GM23338 (cell line): ENCODE measurements around the gene PDHB. TPM values are rescaled to one million over a fixed set of nuclear protein-coding genes. Genes with fewer than 3 reads are reported as not detected.

Source experiments
- ATAC-seq: fragments of 200-7000 bp; cut with Tn5 transposase; 3 replicates; pipeline ENCODE4 v1.9.1; 2020
- DNase-seq: peaks from one replicate; pipeline ENCODE4 v3.0.0-alpha.2; 2015; ENCODE audit warnings: low spot score
- H2AFZ ChIP-seq: fragments of 200-600 bp; sonication (generic); 2 replicates; pipeline ENCODE4 v1.8.0; 2016; ENCODE audit warnings: antibody characterized with exemption, mild to moderate bottlenecking, moderate library complexity
- H3F3A ChIP-seq: fragments of 200-600 bp; sonication (generic); replicated peaks from 2 replicates; pipeline ENCODE4 v1.8.0; 2017; ENCODE audit warnings: antibody characterized with exemption, mixed run types, low read depth
- H3K27ac ChIP-seq: fragments of 200-600 bp; sonication (generic); 2 replicates; pipeline ENCODE4 v1.6.1; 2016; ENCODE audit warnings: low read depth
- H3K27me3 ChIP-seq: fragments of 200-600 bp; sonication (generic); 2 replicates; pipeline ENCODE4 v1.8.0; 2016; ENCODE audit warnings: mild to moderate bottlenecking, mixed run types, moderate library complexity; ENCODE audit not compliant: insufficient read depth
- H3K36me3 ChIP-seq: fragments of 200-600 bp; sonication (generic); 2 replicates; pipeline ENCODE4 v1.8.0; 2016; ENCODE audit warnings: mild to moderate bottlenecking; ENCODE audit not compliant: insufficient read depth
- H3K4me1 ChIP-seq: fragments of 200-600 bp; sonication (generic); 2 replicates; pipeline ENCODE4 v1.8.0; 2016; ENCODE audit warnings: mild to moderate bottlenecking, moderate library complexity; ENCODE audit not compliant: insufficient read depth
- H3K4me2 ChIP-seq: fragments of 200-600 bp; sonication (generic); 2 replicates; pipeline ENCODE4 v1.7.1; 2017; ENCODE audit warnings: mixed run types
- H3K4me3 ChIP-seq: fragments of 200-600 bp; sonication (generic); 2 replicates; pipeline ENCODE4 v1.6.1; 2016; ENCODE audit warnings: mixed run types
- H3K79me2 ChIP-seq: fragments of 200-600 bp; sonication (generic); replicated peaks from 2 replicates; pipeline ENCODE4 v1.8.0; 2017; ENCODE audit warnings: mild to moderate bottlenecking; ENCODE audit not compliant: insufficient read depth
- H3K9me2 ChIP-seq: fragments of 200-600 bp; sonication (generic); 2 replicates; pipeline ENCODE4 v1.8.0; 2017; ENCODE audit not compliant: insufficient read depth
- H4K20me1 ChIP-seq: fragments of 200-600 bp; sonication (generic); replicated peaks from 2 replicates; pipeline ENCODE4 v1.8.0; 2017; ENCODE audit warnings: mild to moderate bottlenecking; ENCODE audit not compliant: insufficient read depth
- H3K27ac Mint-ChIP-seq: 2 replicates; pipeline ENCODE4 v1.8.0; 2020; ENCODE audit warnings: inconsistent platforms, mild to moderate bottlenecking, moderate library complexity, mixed read lengths
- H3K27me3 Mint-ChIP-seq: 3 replicates; pipeline ENCODE4 v1.8.0; 2022; ENCODE audit warnings: low read depth, mild to moderate bottlenecking, moderate library complexity, mixed read lengths, inconsistent platforms; ENCODE audit not compliant: insufficient read depth, poor library complexity
- H3K36me3 Mint-ChIP-seq: 3 replicates; pipeline ENCODE4 v1.8.0; 2021; ENCODE audit warnings: low read depth, mild to moderate bottlenecking, inconsistent platforms, moderate library complexity, mixed read lengths
- H3K4me1 Mint-ChIP-seq: 3 replicates; pipeline ENCODE4 v1.8.0; 2020; ENCODE audit warnings: mild to moderate bottlenecking, inconsistent platforms, mixed read lengths
- H3K4me3 Mint-ChIP-seq: 3 replicates; pipeline ENCODE4 v1.8.0; 2021; ENCODE audit warnings: moderate library complexity, mild to moderate bottlenecking, inconsistent platforms, mixed read lengths
- H3K9me3 Mint-ChIP-seq: 3 replicates; pipeline ENCODE4 v1.8.0; 2020; ENCODE audit warnings: moderate library complexity, mild to moderate bottlenecking, inconsistent platforms, mixed read lengths
- CREB1 ChIP-seq: fragments of 250-450 bp; sonication (Bioruptor Pico); IDR thresholded peaks from 2 replicates; pipeline ENCODE4 v1.5.0; 2020; ENCODE audit warnings: low read depth, mild to moderate bottlenecking, moderate library complexity
- CTCF ChIP-seq, 2 experiments: fragments of 200-600 bp in 1 of 2; sonication (generic) in 1 of 2; conservative IDR thresholded peaks; 2 replicates each; pipeline versions ENCODE4 v1.5.1 to v1.6.1; 2016 to 2017; ENCODE audit warnings: antibody characterized with exemption in 2 of 2, low read depth in 2 of 2, mild to moderate bottlenecking in 2 of 2, moderate library complexity in 1 of 2
- ETS1 ChIP-seq: IDR thresholded peaks from 2 replicates; pipeline ENCODE4 v1.6.1; 2016; ENCODE audit warnings: antibody characterized with exemption
- EZH2 ChIP-seq: fragments of 200-600 bp; sonication (generic); IDR thresholded peaks from one replicate; pipeline ENCODE4 v1.8.0; 2017; ENCODE audit warnings: antibody characterized with exemption, mild to moderate bottlenecking, low read depth; ENCODE audit not compliant: unreplicated experiment
- JUNB ChIP-seq: IDR thresholded peaks from one replicate; pipeline ENCODE4 v1.6.1; 2016; ENCODE audit warnings: antibody characterized with exemption; ENCODE audit not compliant: unreplicated experiment
- NANOG ChIP-seq: IDR thresholded peaks from 2 replicates; pipeline ENCODE4 v1.6.1; 2016; ENCODE audit warnings: antibody characterized with exemption, borderline replicate concordance
- REST ChIP-seq: IDR thresholded peaks from one replicate; pipeline ENCODE4 v1.6.1; 2018; ENCODE audit warnings: antibody characterized with exemption; ENCODE audit not compliant: unreplicated experiment
- STAT1 ChIP-seq: IDR thresholded peaks from one replicate; pipeline ENCODE4 v1.6.1; 2016; ENCODE audit warnings: antibody characterized with exemption; ENCODE audit not compliant: unreplicated experiment
- ZNF114 ChIP-seq: fragments of 250-450 bp; sonication (Bioruptor Pico); IDR thresholded peaks from 2 replicates; pipeline ENCODE4 v1.5.0; 2020; ENCODE audit warnings: mild to moderate bottlenecking, moderate library complexity
- ZNF331 ChIP-seq: fragments of 250-450 bp; sonication (Bioruptor Pico); IDR thresholded peaks from 2 replicates; pipeline ENCODE4 v1.5.0; 2020; ENCODE audit warnings: low read depth, mild to moderate bottlenecking, moderate library complexity
- polyA plus RNA-seq: library from polyadenylated mRNA; unstranded; fragments of >200 nt; fragmentation: Nextera tagmentation; extraction: Ambion mirVana; gene quantifications from 2 replicates; pipeline ENCODE4 v1.2.1, GENCODE V29; 2016
- total RNA-seq: library from RNA; depleted of rRNA; stranded (reverse); fragments of >200 nt; shearing (Covaris generic); gene quantifications from 2 replicates; pipeline ENCODE4 v1.2.3, GENCODE V29; 2014

Gene PDHB
- total and polyA plus RNA-seq, 2 experiments from 2014 or later: 172 to 222 TPM

- Histone ChIP-seq H4K20me1 (0 out of 2 replicates have a peak, but pooled peaks cover 5% of the 10 kb centered on the region), H3K27me3 (no peaks in the 10 kb centered on the region), H3F3A (peaks cover 9% of the 10 kb centered on the region), H3K9me2 (no peaks in the 10 kb centered on the region), H3K4me1 (0 out of 2 replicates have a peak, but pooled peaks cover 3% of the 10 kb centered on the region), H3K4me3 (no peak overlapping the region), H2AFZ (no peak overlapping the region), H3K4me2 (no peak overlapping the region), H3K79me2 (peaks cover 23% of the 10 kb centered on the region), H3K36me3 (peaks cover 73% of the 10 kb centered on the region), H3K27ac (no peak overlapping the region)
- Mint-ChIP-seq H3K27me3 (peaks cover 3% of the 10 kb centered on the region), H3K4me1 (peaks cover 2% of the 10 kb centered on the region; the same call in 2 of the 3 replicates), H3K27ac (no peak overlapping the region), H3K9me3 (no peaks in the 10 kb centered on the region), H3K36me3 (peaks cover 71% of the 10 kb centered on the region), H3K4me3 (no peak overlapping the region)
- TF ChIP-seq ZNF331 (no peak), REST (no peak), NANOG (no peak), EZH2 (no peak)
- DNase-seq (no peak), ATAC-seq (no peak)
Observed at GRCh38 chr3:58427661-58428361, 5.8 kb downstream of the PDHB start.

- Mint-ChIP-seq H3K4me1 (peaks cover 2% of the 10 kb centered on the region; the same call in 2 of the 3 replicates), H3K36me3 (peaks cover 64% of the 10 kb centered on the region), H3K9me3 (no peaks in the 10 kb centered on the region), H3K27me3 (peaks cover 6% of the 10 kb centered on the region), H3K4me3 (no peak overlapping the region), H3K27ac (no peak overlapping the region)
- ATAC-seq: no peak
- H3K36me3 ChIP-seq: peaks cover 58% of the 10 kb centered on the region
- no peaks in the 10 kb centered on the region for H3K9me2 ChIP-seq
- H3K4me1 ChIP-seq: no peaks in the 10 kb centered on the region
- 0 out of 2 replicates have a peak, but pooled peaks cover 3% of the 10 kb centered on the region for H3K79me2 ChIP-seq
- no peak overlapping the region for H2AFZ ChIP-seq
- H3K27me3 ChIP-seq: no peaks in the 10 kb centered on the region
- no peak overlapping the region for H3K4me3 ChIP-seq
- no peak overlapping the region for H3K27ac ChIP-seq
- peaks cover 9% of the 10 kb centered on the region for H3F3A ChIP-seq
- H3K4me2 ChIP-seq: no peak overlapping the region
- DNase-seq: no peak
- 0 out of 2 replicates have a peak, but pooled peaks cover 3% of the 10 kb centered on the region for H4K20me1 ChIP-seq
- TF ChIP-seq EZH2 (no peak), ZNF331 (no peak), ETS1 (no peak), CTCF (conservative IDR thresholded peaks at IDR 0.05; ENCODE audit: low read depth in 2 of 2) (no peak), CREB1 (no peak), REST (no peak), ZNF114 (no peak), NANOG (no peak), JUNB (no peak), STAT1 (no peak)
Observed at GRCh38 chr3:58425782-58426181, 7.8 kb downstream of the PDHB start.
